IPS-18c (cell line): ENCODE measurements around the gene SPEF1.

Source experiments
- H3K4me3 ChIP-seq: 2 replicates; pipeline ENCODE4 v1.7.0; 2013; ENCODE audit warnings: low read depth, mild to moderate bottlenecking, low read length, moderate library complexity; ENCODE audit not compliant: insufficient read depth
- H3K9me3 ChIP-seq: one replicate; pipeline ENCODE4 v1.6.1; 2013; ENCODE audit warnings: mild to moderate bottlenecking, low read length, moderate library complexity; ENCODE audit not compliant: control insufficient read depth, insufficient read depth

SPEF1 gene

GRCh38 chr20:3812975-3813847 is 32.0 kb upstream of the SPEF1 start:
- H3K9me3 ChIP-seq = no peaks in the 10 kb centered on the region

GRCh38 chr20:3812259-3812681 is 31.0 kb upstream of the SPEF1 start:
- H3K4me3 ChIP-seq = no peak overlapping the region
- no peaks in the 10 kb centered on the region for H3K9me3 ChIP-seq

More at GRCh38 chr20:3812975-3813847, 32.0 kb upstream of the SPEF1 start:
- H3K4me3 ChIP-seq = no peak overlapping the region

- no peak overlapping the region for H3K4me3 ChIP-seq
Measured at GRCh38 chr20:3811467-3812258, 30.4 kb upstream of the SPEF1 start.

GRCh38 chr20:3808544-3808943 is 27.3 kb upstream of the SPEF1 start:
- Histone ChIP-seq H3K9me3 (no peaks in the 10 kb centered on the region), H3K4me3 (no peak overlapping the region)

More at GRCh38 chr20:3811467-3812258, 30.4 kb upstream of the SPEF1 start:
- H3K9me3 ChIP-seq = no peaks in the 10 kb centered on the region

GRCh38 chr20:3804781-3805180 is 23.5 kb upstream of the SPEF1 start:
- no peaks in the 10 kb centered on the region for H3K9me3 ChIP-seq
- no peak overlapping the region for H3K4me3 ChIP-seq

GRCh38 chr20:3804254-3804751 is 23.1 kb upstream of the SPEF1 start:
- no peak overlapping the region for H3K4me3 ChIP-seq
- no peaks in the 10 kb centered on the region for H3K9me3 ChIP-seq

- Histone ChIP-seq H3K9me3 (no peaks in the 10 kb centered on the region), H3K4me3 (no peak overlapping the region)
Measured at GRCh38 chr20:3803854-3804253, 22.6 kb upstream of the SPEF1 start.

GRCh38 chr20:3803289-3803688 is 22.0 kb upstream of the SPEF1 start:
- H3K9me3 ChIP-seq = no peaks in the 10 kb centered on the region
- no peak overlapping the region for H3K4me3 ChIP-seq

GRCh38 chr20:3802524-3803239 is 21.4 kb upstream of the SPEF1 start:
- Histone ChIP-seq H3K4me3 (no peak overlapping the region), H3K9me3 (no peaks in the 10 kb centered on the region)

- H3K4me3 ChIP-seq = no peak overlapping the region
Measured at GRCh38 chr20:3801846-3802245, 20.6 kb upstream of the SPEF1 start.

GRCh38 chr20:3801299-3801698 is 20.1 kb upstream of the SPEF1 start:
- Histone ChIP-seq H3K9me3 (no peaks in the 10 kb centered on the region), H3K4me3 (no peak overlapping the region)

More at GRCh38 chr20:3801846-3802245, 20.6 kb upstream of the SPEF1 start:
- no peaks in the 10 kb centered on the region for H3K9me3 ChIP-seq

- H3K4me3 ChIP-seq = no peak overlapping the region
- H3K9me3 ChIP-seq = no peaks in the 10 kb centered on the region
Measured at GRCh38 chr20:3800878-3801260, 19.6 kb upstream of the SPEF1 start.

- Histone ChIP-seq H3K4me3 (peak overlapping the region; percentile 40), H3K9me3 (no peaks in the 10 kb centered on the region)
Measured at GRCh38 chr20:3800256-3800877, 19.1 kb upstream of the SPEF1 start.

GRCh38 chr20:3798908-3799248 is 17.6 kb upstream of the SPEF1 start:
- no peak overlapping the region for H3K4me3 ChIP-seq

GRCh38 chr20:3798373-3798768 is 17.1 kb upstream of the SPEF1 start:
- no peaks in the 10 kb centered on the region for H3K9me3 ChIP-seq
- no peak overlapping the region for H3K4me3 ChIP-seq

More at GRCh38 chr20:3798908-3799248, 17.6 kb upstream of the SPEF1 start:
- H3K9me3 ChIP-seq = no peaks in the 10 kb centered on the region

GRCh38 chr20:3797592-3798372 is 16.5 kb upstream of the SPEF1 start:
- Histone ChIP-seq H3K9me3 (no peaks in the 10 kb centered on the region), H3K4me3 (no peak overlapping the region)
